Prostate gland (tissue), 2 donors: ENCODE results near the gene MITF. TPM values are rescaled to one million over a fixed set of nuclear protein-coding genes. Genes with fewer than 3 reads are reported as not detected.

ENCODE experiments used
- DNase-seq: peaks from one replicate; pipeline ENCODE4 v3.0.0-alpha.2; 2019; ENCODE audit warnings: low spot score
- H3K27ac ChIP-seq, 2 donors: fragments of 200-600 bp; sonication (generic); 2 replicates each; pipeline ENCODE4 v1.5.1; 2017 to 2019
- H3K27me3 ChIP-seq: fragments of 200-600 bp; sonication (generic); replicated peaks from 2 replicates; pipeline ENCODE4 v1.5.1; 2019; ENCODE audit not compliant: insufficient read depth
- H3K36me3 ChIP-seq, 2 donors: fragments of 200-600 bp; sonication (generic); 1 replicate in 1 of 2; 2 replicates in 1 of 2; pipeline versions ENCODE4 v1.5.1 to v1.8.1; 2017 to 2019
- H3K4me1 ChIP-seq: fragments of 200-600 bp; sonication (generic); replicated peaks from 2 replicates; pipeline ENCODE4 v1.5.1; 2019
- H3K4me3 ChIP-seq, 2 donors: fragments of 200-600 bp; sonication (generic); 2 replicates each; pipeline ENCODE4 v1.5.1; 2017 to 2019
- H3K9me3 ChIP-seq: fragments of 200-600 bp; sonication (generic); 2 replicates; pipeline ENCODE4 v1.5.1; 2017
- CTCF ChIP-seq, 4 experiments: fragments of 200-600 bp in 2 of 4; fragments of 450-650 bp in 2 of 4; sonication (generic) in 2 of 4; IDR thresholded peaks; 1 replicate in 3 of 4; 2 replicates in 1 of 4; pipeline ENCODE4 v1.5.1; 2016 to 2019; ENCODE audit warnings: antibody characterized with exemption in 4 of 4, mild to moderate bottlenecking in 2 of 4, moderate library complexity in 2 of 4
- POLR2A ChIP-seq: fragments of 450-650 bp; IDR thresholded peaks from one replicate; pipeline ENCODE4 v1.6.1; 2016; ENCODE audit warnings: antibody characterized with exemption, mild to moderate bottlenecking
- POLR2AphosphoS5 ChIP-seq: sonication (generic); formaldehyde crosslinking; IDR thresholded peaks from one replicate; pipeline ENCODE4 v1.6.1; 2017; ENCODE audit warnings: antibody characterized with exemption
- WGBS: methylation state at CpG from one replicate; pipeline ENCODE4 v1.1.5; 2018; 5-methylcytosine and 5-hydroxymethylcytosine counted together
- intact Hi-C: fragments of 100-400 bp; cut with DNase I; formaldehyde crosslinking; loops from one replicate; pipeline ENCODE4 v1.14.2; 2022
- total RNA-seq, 2 donors: library from RNA; depleted of rRNA; stranded (reverse); fragments of >200 nt; gene quantifications; one replicate each; pipeline ENCODE4 v1.1.0, GENCODE V29; 2016

The MITF gene
- total RNA-seq, 2 donors from 2014 or later = 7.7 to 17.6 TPM

GRCh38 chr3:69770219-69770618 lies 31.0 kb downstream of the MITF start:
- Histone ChIP-seq H3K4me1 (peaks cover 2% of the 10 kb centered on the region), H3K4me3 (no peak overlapping the region), H3K27me3 (no peaks in the 10 kb centered on the region), H3K36me3 (no peaks in the 10 kb centered on the region), H3K27ac (no peak overlapping the region), H3K9me3 (no peaks in the 10 kb centered on the region)
- TF ChIP-seq CTCF (IDR thresholded peaks at IDR 0.05) (no peak), POLR2AphosphoS5 (no peak), POLR2A (no peak)
- intact Hi-C loops = no loop called here
- DNase-seq = no peak

- H3K9me3 ChIP-seq = no peaks in the 10 kb centered on the region
- H3K27me3 ChIP-seq = no peaks in the 10 kb centered on the region
- no peak overlapping the region for H3K4me3 ChIP-seq
- H3K4me1 ChIP-seq = peaks cover 2% of the 10 kb centered on the region
- TF ChIP-seq POLR2AphosphoS5 (peak; percentile 32), POLR2A (no peak), CTCF (IDR thresholded peaks at IDR 0.05) (no peak)
- DNase-seq = no peak
- H3K27ac ChIP-seq = no peak overlapping the region
- H3K36me3 ChIP-seq = no peaks in the 10 kb centered on the region
- WGBS = 37% methylated on average over 6 of the region's 6 CpGs
- intact Hi-C loops = no loop called here
Observed at GRCh38 chr3:69770976-69771634, 31.8 kb downstream of the MITF start.

- 47% methylated on average over 2 of the region's 2 CpGs for WGBS
- H3K27me3 ChIP-seq = no peaks in the 10 kb centered on the region
- TF ChIP-seq POLR2AphosphoS5 = no peak
- TF ChIP-seq CTCF (IDR thresholded peaks at IDR 0.05) = no peak
- H3K27ac ChIP-seq = no peak overlapping the region
- DNase-seq = no peak
- no peaks in the 10 kb centered on the region for H3K9me3 ChIP-seq
- intact Hi-C loops = no loop called here
- no peak overlapping the region for H3K4me3 ChIP-seq
- H3K36me3 ChIP-seq = no peaks in the 10 kb centered on the region
- H3K4me1 ChIP-seq = peaks cover 2% of the 10 kb centered on the region
Observed at GRCh38 chr3:69772152-69772867, 33.0 kb downstream of the MITF start.

GRCh38 chr3:69774029-69774428 lies 34.8 kb downstream of the MITF start:
- no peak overlapping the region for H3K27ac ChIP-seq
- DNase-seq = no peak
- peaks cover 2% of the 10 kb centered on the region for H3K4me1 ChIP-seq
- TF ChIP-seq POLR2A (no peak), POLR2AphosphoS5 (no peak), CTCF (IDR thresholded peaks at IDR 0.05) (no peak)
- H3K27me3 ChIP-seq = no peaks in the 10 kb centered on the region
- intact Hi-C loops = no loop called here
- H3K36me3 ChIP-seq = no peaks in the 10 kb centered on the region
- no peaks in the 10 kb centered on the region for H3K9me3 ChIP-seq
- WGBS = 67% methylated on average over 1 of the region's 1 CpG
- H3K4me3 ChIP-seq = no peak overlapping the region

GRCh38 chr3:69775751-69776150 lies 36.5 kb downstream of the MITF start:
- TF ChIP-seq POLR2A (no peak), POLR2AphosphoS5 (no peak), CTCF (IDR thresholded peaks at IDR 0.05) (no peak)
- Histone ChIP-seq H3K4me3 (no peak overlapping the region), H3K9me3 (no peaks in the 10 kb centered on the region), H3K4me1 (peaks cover 2% of the 10 kb centered on the region), H3K27ac (no peak overlapping the region), H3K27me3 (no peaks in the 10 kb centered on the region), H3K36me3 (no peaks in the 10 kb centered on the region)
- no peak for DNase-seq
- 94% methylated on average over 3 of the region's 3 CpGs for WGBS
- intact Hi-C loops = no loop called here
